ENCODE results near the gene TSSC4.

Gene TSSC4

DNA sequence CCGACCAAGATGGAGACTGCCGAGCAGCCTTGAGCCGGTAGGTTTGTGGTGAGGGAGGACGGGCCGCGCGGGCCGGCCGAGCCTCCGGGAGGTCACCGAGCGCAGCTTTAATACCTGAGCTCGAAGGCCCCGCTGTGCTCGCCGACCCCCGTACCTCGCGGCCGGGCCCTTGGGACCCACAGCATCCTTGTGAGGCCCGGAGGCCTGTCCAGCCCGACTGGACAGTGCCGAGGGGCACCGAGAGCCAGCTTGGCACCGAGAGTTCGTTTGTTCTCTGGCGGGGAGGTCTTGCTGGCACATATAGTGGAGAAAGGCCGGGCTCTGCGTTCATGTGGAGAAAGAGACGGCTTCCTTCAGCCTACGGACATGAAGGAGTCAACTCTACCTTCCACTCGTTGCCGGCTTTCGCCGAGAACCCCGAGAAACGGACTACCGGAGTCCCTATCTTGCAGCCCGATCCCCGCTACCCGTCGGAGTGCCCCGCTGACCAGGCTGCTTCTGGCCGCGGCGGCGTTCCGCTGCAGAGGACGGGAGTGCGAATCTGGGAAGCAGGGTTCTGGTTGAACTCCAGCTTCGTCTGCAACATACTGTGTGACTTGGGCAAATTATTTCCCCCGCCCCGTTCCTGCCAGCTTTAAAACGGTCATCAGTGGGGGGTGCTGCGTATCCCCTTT is 349 bp downstream of the TSSC4 start:
- DNase-seq (ENCODE audit: low spot score), result no peak

DNA sequence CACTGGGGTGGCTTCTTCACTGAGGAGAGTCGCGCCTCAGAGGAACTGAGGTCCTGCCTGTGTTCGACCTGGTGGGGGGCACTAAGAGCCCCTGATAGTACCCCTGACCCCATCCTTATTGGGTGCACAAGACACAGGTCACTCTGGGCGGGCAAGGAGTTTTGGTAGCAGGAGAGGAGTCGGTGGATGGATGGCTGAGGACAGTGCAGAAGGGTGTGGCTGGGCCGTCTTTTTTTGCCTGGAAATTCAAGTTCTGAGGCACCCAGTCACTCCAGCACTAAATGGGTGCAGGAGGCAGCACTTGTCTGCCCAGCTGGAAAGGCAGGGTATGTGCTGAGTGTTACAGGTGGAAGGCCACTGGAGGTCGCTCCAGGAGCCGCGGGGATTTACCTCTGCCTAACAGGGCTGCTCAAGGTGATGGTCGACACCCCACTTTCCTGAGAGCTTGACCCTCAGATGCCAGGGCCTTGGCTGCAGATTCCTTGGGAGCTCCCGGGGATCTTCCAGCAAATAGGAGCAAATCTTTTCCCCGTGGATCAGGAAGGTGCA is 960 bp downstream of the TSSC4 start:
- DNase-seq (ENCODE audit: low spot score), result no peak

DNA sequence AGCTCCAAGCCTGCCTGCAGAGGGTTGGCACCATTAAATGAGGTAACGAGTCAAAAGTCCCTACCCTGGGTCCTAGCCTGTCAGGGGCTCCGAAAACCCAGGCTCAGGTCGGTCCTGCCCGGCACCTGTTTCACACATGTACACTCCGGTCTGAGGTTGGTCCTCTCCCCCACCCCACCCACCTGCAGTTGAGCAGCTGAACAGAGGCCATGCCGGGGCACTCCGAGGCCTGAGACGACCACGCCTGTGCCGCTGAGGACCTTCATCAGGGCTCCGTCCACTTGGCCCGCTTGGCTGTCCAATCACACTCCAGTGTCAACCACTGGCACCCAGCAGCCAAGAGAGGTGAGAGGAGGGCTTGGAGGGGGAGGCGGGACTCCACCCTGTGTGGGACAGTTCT is 1.6 kb downstream of the TSSC4 start:
- no peak for DNase-seq (ENCODE audit: low spot score)

DNA sequence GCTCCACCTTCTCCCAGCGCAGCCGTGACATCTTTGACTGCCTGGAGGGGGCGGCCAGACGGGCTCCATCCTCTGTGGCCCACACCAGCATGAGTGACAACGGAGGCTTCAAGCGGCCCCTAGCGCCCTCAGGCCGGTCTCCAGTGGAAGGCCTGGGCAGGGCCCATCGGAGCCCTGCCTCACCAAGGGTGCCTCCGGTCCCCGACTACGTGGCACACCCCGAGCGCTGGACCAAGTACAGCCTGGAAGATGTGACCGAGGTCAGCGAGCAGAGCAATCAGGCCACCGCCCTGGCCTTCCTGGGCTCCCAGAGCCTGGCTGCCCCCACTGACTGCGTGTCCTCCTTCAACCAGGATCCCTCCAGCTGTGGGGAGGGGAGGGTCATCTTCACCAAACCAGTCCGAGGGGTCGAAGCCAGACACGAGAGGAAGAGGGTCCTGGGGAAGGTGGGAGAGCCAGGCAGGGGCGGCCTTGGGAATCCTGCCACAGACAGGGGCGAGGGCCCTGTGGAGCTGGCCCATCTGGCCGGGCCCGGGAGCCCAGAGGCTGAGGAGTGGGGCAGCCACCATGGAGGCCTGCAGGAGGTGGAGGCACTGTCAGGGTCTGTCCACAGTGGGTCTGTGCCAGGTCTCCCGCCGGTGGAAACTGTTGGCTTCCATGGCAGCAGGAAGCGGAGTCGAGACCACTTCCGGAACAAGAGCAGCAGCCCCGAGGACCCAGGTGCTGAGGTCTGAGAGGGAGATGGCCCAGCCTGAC is 2.5 kb downstream of the TSSC4 start:
- no peak for DNase-seq (ENCODE audit: low spot score)

DNA sequence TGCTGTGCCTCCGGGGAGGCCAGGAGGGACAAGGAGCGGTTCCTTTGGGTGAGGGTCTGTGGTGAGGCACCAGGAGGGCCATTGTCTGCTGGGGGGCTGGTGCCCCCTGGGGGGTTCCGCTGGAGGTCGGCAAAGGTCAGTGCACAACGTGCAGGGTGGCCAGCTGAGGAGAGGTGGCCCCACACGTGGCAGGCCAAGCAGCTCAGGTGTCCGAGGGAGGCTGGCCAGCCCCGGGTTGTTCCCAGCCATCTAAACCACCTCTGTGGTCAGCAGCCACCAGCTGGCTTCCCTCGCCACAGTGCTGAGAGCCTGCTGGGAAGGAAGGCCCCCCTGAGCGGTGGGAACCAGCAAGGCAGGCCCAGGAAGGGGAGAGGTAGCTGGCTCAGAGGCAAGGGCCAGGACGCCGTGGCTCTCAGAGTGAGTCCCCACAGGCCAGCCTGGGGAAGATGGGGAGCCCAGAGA is 4.2 kb downstream of the TSSC4 start:
- DNase-seq (ENCODE audit: low spot score), result no peak

DNA sequence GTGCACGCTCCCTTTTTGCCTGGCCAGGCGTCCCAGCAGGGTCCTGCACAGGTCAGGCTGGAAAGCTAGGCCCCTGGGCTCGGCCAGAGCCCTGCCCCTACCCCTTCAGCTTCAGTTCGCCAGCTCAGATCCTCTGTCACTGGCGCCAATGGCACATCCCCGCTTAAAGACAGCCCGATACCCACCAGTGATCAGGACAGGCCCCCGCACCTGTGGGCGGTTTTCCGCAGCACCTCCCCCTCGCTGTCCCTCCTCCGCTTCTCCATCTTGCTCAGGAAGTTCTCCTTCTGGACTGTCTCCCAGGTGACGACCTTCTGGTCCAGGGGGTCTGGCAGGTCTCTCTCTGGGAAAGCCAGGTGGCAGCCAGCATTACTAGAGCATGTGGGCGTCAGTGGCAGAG is 5.9 kb downstream of the TSSC4 start:
- no peak for DNase-seq (ENCODE audit: low spot score)

DNA sequence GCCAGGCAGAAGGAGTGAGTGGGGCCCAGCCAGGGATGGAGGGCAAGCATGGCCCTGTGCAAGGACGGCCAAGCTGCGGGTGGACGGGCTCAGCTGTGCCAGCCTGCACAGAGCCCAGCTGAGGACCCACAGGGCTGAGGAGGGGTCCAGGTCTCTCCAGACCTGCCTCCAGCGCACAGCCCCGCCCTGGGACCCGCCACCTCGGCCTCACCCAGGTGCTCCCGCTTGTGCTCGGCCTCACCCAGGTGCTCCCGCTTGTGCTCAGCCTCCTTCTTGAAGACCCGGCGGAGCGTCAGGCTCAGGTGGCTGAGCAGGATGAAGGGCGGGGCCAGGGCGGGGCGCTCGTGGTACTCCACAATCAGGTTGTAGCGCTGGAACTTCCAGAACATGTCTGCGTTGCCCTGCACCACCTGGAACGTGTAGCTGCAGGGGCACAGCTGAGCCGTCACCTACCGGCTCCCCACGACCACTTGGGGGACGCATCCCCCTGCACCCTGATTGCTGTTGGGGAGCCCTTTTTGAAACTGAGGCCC is 6.4 kb downstream of the TSSC4 start:
- DNase-seq (ENCODE audit: low spot score), result no peak

DNA sequence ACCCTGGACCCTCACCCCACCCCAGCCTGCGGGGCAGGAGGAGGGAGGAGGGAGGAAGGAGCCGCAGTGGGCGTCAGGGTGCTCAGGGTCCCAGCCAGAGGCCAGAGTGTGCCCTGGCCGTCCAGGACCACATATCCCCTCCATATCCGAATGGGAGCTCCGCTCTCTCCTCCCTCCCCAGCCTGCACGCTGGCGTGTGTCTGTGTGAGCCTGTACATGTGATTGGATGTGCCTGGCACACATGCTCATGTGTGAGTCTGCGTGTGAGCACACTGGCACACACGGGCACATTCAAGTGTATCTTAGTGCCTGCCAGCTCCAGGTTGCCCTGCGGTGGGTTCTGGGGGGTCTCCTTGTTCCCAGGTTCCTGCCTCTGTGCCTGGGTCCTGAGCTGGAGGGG is 8.1 kb downstream of the TSSC4 start:
- DNase-seq (ENCODE audit: low spot score), result no peak

DNA sequence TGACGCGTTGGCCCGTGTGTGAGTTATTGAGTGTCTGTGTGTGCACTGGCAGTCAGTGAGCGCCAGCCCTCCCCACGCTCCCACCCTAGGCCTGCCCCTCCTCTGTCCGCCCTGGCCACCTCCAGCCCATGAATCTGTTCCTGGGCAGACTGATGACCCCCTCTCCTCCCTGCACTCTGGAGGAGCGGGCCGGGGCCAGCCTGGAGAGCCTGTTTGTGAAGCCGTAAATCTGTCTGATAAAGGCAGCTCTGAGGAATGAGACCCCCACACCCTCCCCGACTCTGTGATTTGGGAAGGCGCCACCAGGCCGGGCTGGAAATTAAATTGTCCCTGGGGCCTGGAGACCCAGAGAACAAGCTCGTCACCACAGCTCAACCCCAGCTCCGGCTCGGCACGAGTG is 8.6 kb downstream of the TSSC4 start:
- no peak for DNase-seq (ENCODE audit: low spot score)

DNA sequence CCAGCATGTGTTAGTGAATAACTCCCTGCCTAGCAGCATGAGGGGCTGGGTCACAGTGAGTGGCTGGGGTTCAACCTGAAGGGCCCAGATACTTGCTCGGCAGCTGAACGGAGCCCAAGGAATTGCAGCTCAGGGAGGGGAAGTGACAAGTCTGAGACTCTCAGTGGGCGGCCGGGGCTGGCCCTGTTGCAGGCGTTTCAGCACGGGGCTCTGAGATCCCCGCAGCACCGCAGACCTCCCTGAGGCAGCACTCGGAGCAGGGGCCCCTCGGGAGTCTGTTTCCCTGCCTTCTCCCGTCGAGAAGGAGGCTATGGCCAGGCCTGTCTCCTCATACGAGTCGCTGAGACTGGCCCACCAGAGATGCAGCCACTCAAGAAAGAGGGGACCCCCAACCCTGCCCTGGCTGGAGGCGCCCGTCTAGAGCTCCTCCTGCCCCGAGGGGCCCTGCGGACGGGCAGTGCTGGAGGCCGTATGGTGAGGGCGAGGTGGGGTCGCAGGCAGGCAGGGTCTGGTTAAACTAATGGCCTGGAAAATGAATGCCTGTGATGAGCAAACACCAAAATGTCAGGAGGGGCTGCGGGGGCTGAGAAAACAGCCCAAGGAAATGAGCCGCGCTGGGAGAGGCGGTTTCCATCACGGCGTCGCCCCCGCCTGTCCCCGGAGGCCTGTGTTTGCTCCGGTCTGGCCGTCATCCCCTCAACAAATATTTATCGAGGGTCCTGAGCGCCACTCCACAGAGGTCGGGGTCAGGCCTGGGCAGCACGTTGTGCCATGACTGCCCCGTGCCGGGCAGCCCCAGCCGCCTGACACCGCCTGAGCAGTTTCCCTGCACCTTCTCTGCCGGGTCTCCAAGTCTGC is 9.3 kb downstream of the TSSC4 start:
- DNase-seq (ENCODE audit: low spot score), result no peak

DNA sequence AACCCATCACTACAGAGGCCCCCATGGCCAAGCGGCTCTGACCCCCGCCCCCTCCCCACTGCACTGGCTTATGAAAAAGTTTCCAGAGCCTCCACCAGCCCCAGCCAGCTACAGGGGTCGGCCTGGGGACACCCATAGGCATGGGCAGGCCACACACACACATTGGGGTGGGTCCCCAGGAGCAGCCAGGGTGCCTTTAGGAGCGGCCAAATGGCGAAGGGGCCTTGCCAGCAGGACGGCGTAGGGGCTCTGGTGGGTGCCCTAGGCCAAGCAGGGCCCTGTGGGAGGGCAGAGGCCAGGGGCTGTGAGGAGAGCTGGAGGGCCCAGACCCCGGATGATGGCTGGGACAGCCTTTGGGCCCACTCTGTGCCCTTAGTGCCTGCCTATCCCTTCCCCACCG is 10.1 kb downstream of the TSSC4 start:
- no peak for DNase-seq (ENCODE audit: low spot score)

DNA sequence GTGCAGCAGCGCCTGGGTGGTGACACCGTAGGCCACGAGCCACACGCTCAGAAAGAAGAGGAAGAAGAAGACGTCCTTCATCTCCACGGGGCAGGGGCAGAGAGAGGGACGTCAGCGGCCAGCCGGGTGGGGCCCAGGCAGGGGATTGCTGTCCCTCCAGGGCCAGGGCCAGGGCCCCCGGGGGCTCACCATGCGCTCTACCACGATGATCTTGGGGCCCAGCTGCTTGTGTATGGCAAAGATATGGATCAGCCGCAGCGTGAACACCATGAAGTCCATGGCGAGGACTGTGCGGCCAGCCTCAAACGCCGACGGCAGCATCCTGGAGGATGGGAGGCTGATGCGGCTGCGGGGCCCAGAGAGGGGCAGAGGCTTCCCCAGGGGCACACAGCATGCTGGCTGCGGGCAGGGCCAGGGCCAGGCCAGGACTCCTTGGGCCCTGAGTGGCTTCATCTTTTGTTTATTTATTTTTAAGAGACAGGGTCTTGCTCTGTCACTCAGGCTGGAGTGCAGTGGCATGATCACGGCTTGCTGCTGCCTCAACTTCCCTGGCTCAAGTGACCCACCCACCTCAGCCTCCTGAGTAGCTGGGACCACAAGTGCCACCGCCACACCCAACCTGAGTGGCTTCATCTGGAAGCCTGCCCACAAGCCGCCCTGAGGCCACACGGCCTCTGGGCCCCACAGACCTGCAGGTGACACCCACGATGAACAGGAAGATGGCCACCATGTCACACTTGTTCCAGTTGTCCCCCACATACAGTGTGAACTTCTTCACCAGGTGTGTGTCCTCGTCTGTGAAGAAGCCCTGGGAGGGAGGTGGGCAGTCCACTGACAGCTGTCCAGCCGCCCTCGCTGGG is 11.1 kb downstream of the TSSC4 start:
- DNase-seq (ENCODE audit: low spot score), result no peak

DNA sequence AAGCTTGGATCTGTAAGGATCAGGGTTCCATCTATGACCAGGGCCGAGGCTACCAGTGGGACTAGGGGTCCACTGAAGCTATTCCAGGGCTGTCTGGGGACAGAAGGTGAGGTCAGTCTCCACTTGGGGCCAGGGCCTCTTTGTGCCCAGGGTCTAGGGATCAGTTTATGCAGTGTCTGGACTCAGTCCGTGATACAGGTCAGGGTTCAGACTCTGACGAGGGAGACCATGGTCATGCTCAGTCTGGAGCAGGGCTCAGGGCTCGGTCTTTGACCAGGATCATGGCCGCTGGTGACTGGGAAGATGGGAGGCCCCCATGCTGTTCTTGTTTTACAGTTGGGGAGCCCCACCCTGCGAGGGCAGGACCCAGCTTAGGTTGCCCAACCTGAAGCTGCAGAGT is 11.8 kb downstream of the TSSC4 start:
- no peak for DNase-seq (ENCODE audit: low spot score)

DNA sequence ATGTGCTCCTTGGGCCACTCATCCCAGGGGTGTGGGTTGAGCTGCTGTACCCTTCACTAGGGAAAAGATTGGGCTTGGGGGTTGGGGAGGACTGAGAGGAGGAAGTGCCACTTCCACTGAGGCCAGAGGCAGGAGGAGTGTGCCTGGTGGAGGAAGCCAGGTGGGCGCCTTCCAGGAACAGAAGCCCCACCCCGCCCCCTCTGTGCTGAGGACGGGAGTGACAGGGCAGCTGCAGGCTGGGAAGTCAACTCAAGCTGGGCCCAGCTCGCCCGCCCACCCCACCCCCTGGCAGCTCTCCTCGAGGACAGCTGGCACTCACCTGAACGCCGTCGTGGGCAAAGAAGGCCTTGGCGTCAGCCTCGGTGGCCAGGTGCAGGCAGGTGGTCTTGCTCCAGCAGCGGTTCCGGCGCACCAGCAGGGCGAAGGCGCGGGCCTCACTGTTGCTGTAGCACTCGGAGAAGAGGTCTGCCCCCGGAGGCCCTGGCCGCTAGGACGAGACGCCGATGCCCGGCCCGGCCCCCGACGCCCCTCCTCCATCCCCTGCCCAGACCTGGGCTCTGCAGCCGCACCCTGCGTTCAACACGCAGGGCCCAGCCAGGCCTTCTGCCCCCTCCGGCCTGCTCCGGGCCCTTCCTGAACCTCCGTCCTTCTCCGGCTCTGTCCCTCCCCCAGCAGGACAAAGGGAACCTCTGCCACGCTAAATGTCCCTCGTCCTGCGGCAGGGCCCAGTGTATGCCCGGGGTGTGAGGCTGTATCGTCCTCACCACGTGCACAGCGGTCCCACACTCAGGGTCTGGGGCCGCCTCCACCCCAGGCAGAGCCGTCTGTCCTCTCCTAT is 13.4 kb downstream of the TSSC4 start:
- no peak for DNase-seq (ENCODE audit: low spot score)

DNA sequence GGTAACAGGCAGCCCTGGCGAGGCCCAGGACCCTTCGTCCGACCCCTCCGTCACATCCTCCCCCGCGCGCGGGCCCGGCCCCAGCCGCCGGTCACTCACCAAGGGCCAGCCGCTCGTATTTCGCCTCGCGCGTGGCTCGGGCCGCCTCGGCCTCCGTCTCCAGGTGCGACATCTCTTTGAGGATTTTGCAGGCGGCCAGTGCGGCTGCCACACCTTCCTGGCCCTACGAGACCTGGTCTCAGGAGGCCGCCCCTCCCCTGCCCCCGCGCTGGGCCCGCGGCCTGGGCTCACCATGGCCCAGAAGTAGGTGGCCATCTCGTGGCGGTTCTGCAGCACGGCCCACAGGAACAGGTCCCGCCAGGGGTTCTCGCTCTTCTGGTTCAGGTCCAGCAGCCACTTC is 14.1 kb downstream of the TSSC4 start:
- DNase-seq (ENCODE audit: low spot score), result no peak

DNA sequence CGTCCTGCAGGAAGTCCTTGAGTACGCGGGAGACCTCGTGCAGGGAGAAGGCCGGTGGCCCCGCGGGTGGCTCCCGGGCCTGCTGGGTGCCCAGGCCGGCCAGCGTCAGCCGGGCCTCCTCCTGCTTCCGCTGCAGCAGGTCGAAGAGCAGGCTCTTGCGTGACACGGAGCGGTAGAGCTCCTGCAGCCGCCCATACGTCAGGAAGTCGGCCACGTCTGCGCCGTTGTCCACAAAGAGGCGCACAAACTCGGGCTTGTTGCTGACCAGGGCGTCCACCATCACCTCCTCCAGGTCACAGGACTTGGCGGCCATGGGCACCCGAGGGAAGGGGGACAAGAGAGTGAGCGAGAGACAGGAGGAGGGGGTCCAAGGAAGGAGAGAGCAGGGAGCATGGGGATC is 14.6 kb downstream of the TSSC4 start:
- no peak for DNase-seq (ENCODE audit: low spot score)

DNA sequence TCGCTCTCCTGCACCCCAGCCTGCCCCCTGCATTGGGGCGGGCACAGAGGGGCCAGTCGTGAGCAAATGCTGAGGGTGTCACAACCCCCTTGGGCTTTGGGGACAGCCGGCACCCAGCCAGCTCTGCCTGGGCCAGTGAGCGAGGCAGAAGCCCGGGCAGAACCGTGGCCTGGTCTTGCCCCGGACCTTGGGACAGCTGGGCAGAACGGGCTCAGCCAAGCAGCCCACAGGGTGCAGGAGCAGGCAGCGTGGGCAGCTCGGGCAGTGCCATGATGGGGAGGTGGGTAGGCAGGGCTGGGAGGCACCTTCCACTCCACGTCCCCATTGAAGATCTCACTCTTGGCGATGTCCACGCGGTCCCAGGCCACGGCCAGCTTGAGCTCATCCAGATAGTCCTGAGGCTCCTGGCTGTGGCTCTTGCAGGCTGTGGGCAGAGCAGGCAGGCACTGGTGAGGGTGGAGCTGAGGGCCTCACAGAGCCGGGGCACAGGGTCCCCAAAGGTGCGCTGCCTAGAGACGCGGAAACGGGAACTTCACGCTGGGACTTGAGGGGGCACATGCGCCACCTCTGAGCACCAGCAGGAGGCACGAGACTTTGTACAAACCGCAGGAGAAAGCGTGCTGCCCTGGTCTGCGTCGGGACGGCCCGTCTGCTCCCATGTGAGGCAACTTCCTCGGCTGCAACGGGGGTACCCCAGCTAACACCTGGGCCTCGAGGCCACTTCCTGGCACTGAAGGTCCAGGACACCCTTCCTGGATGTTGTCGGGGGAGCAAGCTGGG is 15.2 kb downstream of the TSSC4 start:
- no peak for DNase-seq (ENCODE audit: low spot score)

DNA sequence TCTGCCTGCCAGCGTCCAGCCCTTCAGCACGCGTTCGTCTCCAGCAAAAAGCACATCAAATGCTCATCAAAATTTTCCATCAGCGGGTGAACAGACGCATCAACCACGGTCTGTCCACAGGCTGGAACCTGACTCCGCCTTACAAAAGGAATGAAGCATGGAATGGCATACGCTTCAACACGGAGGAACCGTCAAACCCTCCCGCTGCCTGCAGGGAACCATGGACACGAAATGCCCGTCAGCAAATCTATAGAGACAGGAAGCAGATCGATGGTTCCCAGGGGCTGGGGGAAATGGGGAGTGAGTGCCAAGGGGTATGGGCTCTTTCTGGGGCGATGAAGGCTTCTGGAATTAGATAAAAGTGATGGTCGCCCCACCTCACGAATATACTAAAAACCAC is 16.2 kb downstream of the TSSC4 start:
- DNase-seq (ENCODE audit: low spot score), result no peak

DNA sequence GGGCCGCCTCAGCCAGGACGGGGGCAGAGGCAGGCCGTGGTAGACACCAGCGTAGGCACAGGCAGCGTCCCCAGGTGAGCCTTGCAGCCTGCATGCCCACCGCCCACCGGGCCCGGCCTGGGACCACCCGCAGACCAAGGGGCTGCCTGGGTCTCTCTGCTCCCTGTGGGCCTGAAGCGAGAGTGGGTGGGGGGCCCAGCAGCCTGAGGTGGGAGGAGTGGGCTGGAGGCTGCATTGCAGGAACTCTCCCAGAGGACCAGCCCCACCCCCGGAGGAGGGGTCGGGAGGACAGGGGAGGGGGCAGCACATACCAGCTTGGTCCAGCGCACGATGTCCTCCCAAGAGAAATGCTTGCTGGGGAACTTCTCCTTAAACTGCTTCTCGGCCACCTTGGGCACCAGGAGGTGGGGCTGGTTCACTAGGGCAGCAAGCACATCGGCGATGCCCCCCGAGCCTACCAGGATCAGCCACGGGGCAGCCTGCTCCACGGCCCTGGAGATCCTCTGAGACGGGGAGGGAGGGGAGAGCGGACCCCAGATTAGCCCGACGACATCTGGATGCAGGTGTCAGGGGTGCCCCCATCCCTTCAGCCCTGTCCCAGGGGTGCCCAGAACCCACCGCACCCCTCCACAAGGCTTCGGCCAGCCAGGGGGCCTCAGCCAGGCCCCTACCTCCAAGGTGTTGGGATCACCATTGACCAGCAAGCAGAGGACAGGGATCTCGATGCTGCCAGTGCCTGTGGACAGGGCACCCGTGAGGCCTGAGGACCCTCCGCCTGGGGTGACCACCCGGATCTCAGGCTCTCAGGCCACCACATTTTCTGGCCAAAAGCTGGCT is 17.5 kb downstream of the TSSC4 start:
- DNase-seq (ENCODE audit: low spot score), result no peak

Measured in germinal center (tissue), 1 donor.